D721Med (cell line): ENCODE results near the gene CTNND1.

Experiments used
- DNase-seq: peaks from one replicate; pipeline ENCODE4 v3.0.0; 2011; ENCODE audit warnings: low spot score; ENCODE audit not compliant: insufficient read length
- FAIRE-seq: peaks from 2 replicates; lab custom pipeline; 2011; peaks lifted over from hg19 to GRCh38; lab: Jason Lieb, UNC
- TF ChIP-seq, protein P1 (sequence below): IDR thresholded peaks from 2 replicates; pipeline ENCODE4 v1.5.1; 2012; ENCODE audit warnings: mild to moderate bottlenecking, control low read depth; ENCODE audit not compliant: insufficient read depth; ENCODE audit errors: missing control alignments

CTNND1 gene

GRCh38 chr11:57746920-57747319 is 14.7 kb upstream of the CTNND1 start:
- TF ChIP-seq, protein P1, sequence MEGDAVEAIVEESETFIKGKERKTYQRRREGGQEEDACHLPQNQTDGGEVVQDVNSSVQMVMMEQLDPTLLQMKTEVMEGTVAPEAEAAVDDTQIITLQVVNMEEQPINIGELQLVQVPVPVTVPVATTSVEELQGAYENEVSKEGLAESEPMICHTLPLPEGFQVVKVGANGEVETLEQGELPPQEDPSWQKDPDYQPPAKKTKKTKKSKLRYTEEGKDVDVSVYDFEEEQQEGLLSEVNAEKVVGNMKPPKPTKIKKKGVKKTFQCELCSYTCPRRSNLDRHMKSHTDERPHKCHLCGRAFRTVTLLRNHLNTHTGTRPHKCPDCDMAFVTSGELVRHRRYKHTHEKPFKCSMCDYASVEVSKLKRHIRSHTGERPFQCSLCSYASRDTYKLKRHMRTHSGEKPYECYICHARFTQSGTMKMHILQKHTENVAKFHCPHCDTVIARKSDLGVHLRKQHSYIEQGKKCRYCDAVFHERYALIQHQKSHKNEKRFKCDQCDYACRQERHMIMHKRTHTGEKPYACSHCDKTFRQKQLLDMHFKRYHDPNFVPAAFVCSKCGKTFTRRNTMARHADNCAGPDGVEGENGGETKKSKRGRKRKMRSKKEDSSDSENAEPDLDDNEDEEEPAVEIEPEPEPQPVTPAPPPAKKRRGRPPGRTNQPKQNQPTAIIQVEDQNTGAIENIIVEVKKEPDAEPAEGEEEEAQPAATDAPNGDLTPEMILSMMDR = no peak
- FAIRE-seq (no peak), DNase-seq (no peak)

DNA sequence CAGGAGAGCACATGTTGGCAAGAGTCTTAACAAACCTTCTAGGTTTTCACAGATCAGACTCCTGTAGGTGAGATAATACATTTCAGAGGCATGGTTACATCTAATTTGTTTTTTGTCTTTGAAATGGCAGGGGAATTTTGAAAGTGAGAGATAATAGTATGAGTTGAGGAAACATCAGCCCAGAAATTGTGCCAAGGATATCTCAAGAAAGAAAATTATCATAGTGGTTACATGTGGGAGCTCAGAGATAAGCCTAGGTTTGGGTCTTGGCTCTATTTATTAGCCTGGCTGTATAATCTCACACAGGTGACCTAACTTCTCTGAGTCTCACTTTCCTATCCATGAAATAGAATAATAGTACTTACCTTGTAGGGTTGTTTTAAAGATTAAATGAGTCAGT is 10.4 kb upstream of the CTNND1 start:
- DNase-seq = no peak
- TF ChIP-seq, protein P1 = no peak
- no peak for FAIRE-seq

DNA sequence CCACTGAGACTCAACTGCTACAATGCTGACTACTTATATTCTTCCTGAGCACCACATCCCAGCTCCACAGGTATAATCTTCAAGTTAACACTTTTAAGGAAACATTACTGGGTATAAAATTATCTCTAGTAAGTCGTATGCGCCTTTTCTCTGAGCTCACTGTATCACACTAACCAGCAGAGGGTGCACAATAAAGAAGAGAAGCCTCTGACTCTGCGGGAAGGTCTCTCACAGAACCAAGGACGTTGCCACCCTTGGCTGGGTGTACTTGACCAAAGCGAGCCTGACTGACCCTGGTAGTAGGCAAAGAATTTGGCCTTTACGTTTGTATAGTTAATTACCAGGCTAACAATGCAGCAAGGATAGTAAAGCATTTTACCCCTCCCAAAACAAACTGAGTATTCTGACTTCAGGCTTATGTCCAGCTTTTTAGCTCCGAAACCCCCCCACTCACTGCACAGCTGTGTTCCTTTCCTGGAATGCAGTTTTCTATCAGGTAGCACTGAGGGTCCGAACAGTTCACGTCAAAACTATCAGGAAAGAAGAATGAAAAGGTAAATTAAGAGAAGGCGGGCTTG is 9.8 kb upstream of the CTNND1 start, which contains the start of gene BTBD18:
Gene BTBD18 (minus strand): TSS at position 144 of the 578 bp plus-strand sequence. CDS start 631 bp downstream, outside the sequence.
- no peak for FAIRE-seq
- TF ChIP-seq, protein P1 = peak; percentile 44
- no peak for DNase-seq

- FAIRE-seq (no peak), DNase-seq (no peak)
- TF ChIP-seq, protein P1 = no peak
These were observed 8.6 kb upstream of the CTNND1 start for GRCh38 chr11:57752954-57753353.

GRCh38 chr11:57758174-57758573 is 3.4 kb upstream of the CTNND1 start:
- DNase-seq = no peak
- TF ChIP-seq, protein P1 = no peak
- FAIRE-seq = no peak

GRCh38 chr11:57762235-57762861 is 746 bp downstream of the CTNND1 start:
- TF ChIP-seq, protein P1 = no peak
- DNase-seq (no peak), FAIRE-seq (no peak)

DNA sequence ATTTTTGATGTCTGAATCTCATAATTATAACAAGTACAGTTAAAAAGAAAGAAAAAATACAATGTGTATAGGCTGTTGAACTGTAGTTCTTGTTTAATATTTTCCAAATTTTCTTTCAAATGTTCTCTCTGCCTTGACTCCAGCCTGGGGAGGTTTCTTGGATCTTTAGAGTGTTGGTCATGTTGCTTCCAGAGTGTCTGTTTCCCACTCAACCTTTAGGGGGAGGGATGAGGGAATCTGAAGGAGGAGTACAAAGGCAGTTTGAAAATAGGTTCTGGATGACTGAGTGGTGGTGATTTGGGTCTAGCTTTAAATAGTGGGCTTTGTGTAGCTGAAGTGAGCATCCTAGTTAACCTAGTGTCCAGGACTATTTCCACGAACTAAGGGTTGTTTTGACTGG is 2.0 kb downstream of the CTNND1 start:
- FAIRE-seq (no peak), DNase-seq (no peak)
- TF ChIP-seq, protein P1 = no peak
